ENCODE results near the gene PRDM5.
A peak's percentile ranks its signal among the peaks of the same experiment; 100 is the strongest.

PRDM5 gene

DNA sequence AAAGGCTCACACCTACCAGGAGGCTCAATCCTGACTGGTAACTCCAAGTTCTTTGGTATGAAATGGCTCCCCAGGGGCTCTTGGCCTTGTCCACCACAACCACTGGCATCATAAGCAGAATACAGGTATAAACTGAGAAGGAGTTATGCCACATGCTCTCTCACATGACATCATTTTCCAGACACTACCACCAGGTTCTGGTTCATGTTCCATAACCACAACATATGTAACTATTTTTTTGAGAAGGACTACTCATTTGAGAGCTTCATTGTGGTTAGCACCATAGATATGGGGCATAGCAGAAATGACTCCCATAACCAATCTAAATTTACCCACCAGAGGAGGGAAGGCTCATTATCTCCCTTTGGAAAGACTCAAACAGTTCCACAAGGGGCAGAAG lies 19.6 kb downstream of the PRDM5 start:
- no peak for DNase-seq

DNA sequence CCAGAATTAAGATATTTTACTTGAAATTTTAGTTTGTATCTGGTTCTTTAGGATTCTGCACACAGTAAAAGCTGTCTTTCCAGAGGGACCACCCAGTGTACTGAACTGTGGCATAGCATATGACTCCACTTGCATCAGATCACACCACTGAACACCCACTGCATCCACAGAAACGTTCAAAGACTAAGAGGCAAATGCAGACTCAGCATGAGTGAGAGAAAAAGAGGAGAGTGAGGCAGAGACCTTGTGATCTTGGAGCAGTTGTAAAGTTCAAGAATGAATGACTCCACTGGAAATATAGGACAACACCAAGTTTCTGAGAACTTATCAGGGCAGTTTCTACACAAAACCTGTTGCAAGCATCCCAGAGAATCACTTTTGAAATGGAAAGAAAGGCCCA lies 20.8 kb downstream of the PRDM5 start:
- DNase-seq = no peak

DNA sequence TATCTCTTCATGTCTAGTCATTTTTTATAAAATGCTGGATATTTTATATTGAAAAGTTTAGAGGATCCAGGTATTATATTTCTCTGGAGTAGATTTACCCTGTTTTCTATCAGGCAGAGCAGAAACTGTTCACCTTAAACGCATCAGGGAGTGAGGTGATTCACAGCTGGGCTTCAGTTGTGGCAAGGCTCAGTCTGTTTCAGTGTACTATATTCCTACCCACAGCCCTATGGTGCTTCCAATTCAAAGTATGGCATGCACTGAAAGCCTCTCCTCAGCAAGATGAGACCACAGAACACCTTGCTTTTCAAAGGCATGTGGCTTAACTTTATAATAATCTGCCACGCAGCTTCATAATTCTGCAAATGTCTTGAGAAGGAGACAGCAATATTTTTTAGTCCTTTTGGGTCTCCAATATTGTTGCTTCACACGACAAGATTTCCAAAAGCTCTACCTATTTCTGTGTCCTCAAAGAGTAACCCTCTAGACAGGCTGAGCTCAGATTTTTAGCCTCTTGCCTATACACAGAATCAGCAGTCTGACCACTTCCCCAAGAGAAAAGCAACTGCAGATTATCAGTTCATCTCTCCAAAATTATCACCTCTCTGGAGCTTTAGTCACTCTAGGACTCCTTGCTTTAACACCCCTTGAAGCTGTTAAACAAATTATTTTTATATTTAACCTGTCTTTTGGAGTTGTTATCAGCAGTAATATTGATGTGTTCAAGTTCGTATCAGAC lies 24.4 kb downstream of the PRDM5 start:
- no peak for DNase-seq

DNA sequence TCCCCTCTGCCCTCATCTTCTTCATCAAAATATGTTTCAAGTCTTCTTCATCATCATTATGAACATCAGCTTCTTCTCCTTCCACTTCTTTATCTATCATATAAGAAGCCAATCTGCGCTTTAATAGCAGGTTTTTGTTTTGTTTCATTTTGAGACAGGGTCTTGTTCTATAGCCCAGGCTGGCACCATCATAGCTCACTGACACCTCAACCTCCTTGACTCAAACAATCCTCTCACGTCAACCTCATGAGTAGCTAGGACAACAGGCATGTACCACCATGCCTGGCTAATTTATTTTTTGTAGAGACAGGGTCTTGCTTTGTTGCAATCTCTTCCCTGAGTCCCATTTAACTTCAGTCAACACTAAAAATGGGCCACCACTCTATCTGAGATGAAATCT lies 27.0 kb downstream of the PRDM5 start:
- DNase-seq = no peak

DNA sequence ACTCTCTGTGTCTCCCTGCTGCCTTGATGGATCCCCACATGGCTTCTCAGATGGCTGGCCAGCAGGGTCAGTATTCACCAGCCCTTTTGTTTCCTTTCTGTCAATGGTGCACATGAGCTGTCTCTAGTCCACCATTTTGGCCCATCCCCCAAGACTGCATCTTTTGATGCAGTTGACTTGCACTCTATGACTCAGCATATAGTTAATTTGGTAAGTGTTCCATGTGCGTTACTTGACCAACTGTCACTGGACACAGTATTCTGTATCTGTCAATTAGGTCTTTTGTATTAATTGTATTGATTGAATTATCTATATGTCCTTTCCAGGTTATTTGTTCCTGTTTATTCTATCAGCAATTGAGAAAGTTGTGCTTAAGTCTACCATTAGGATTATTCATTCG lies 29.2 kb downstream of the PRDM5 start:
- DNase-seq = no peak

DNA sequence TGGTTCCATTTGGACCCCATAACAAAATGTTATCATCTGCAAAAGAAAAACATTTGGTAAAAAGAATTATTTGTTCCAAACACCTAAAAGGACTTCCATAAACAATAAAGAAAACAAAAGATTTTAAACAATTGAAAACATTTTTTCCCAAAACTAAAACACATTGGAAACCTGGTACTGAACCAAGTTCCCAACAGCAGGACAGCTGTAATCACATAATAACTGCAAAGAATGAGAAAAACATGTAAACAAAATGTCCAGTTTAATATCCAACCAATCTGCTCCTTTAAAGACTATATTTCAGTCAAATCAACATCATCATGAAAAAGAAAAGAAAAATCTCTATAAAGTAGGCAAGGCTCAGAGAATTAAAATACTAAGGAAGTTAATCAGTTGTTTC lies 36.3 kb downstream of the PRDM5 start:
- no peak for DNase-seq

DNA sequence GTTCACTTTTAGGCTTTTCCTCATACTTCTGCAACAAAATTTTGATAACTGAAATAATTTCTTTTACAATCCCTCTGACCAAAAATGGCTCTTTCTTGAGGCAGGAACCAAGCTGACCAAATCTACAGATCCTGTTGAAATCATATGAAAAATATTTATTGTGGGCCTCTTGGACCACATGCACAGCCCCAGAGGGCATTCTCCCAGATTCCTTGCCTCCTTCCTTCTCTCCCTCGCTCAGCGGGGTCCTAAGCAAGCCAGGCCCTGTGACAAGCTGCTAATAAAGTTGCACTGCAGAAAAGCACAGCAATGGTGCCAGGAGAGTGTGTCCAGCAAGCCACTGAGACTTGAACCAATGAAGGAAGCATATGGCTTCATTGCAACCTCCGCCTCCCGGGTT lies 40.7 kb downstream of the PRDM5 start:
- DNase-seq = no peak

DNA sequence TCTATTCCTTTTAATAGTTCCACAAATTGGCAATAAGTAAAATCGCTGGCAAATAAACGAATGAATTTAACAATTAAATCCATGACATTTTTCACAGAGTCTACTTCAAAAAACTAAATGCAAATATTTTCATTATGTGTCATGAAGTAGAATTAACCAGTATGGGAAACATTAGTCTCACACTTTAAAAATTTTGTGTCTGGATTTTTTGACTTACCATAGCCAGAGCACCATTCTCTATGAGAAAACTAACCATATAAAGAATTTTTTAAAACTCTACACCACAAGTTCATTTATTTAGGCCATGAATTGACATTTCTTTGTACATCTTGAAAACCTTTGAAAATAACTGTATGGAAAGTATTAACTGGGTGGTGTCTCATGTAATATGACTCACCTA lies 41.2 kb downstream of the PRDM5 start:
- DNase-seq = no peak

DNA sequence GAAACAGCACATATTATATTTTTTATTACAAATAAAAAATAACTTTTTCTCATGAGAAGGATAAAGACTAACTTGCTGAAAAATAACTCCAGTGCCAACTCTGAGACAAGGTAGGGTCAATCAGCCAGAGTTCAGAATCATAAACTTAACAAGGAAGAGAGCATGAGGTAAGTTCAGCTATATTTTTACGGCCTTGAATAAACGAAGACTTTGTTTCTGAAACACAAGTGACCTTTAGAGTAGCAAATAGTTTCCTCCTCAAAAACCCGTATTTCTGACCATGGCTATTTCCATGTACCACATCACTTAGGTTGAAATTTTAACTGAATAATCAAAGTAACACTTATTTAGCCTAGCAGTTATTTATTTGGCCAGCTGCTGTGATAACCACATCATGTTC lies 45.5 kb downstream of the PRDM5 start:
- DNase-seq = no peak

DNA sequence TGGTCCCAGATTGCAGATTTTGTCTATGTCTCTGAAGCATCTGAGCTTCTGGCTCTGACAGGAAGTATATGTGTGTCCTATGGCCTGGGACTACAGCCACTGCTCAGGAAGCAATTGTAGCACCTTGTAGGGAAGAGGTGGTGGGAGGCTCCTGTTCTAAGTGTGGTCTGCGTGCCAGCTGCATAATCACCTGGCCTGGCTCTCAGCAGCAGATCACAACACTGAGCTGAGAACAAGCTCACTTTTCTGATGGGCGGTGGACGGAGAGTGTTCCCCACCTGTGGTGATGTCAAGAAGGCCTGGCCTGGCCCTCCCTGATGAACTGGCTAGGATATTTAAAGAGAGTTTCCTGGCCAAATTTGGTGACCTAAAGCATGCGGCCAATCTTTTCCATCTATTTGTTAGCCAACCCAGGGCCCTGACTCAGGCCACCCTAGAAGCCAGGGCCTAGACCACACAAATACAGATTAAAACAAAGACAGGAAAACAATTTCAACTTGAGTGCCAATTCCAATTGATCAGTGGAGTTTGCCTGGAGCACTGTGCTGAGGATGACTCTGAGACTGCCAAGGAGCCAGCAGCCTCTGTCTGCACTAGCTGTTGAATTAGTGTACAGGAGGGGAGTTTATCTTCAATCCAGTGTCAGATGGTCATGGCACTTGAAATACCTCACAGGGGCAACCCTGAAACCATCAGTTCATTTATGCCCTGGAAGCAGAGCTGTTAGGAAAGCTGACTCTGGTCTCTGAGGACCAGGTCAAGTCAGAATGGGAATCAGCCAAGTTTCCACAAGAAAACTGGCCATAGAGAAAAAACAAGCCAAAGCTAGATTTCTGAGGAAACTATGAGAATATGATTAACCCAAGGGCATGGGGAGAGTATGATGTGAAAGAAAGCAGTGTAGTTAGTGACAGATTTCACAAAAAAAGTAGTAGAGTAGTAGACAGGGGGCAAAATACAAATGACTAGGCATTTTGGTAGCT lies 47.4 kb downstream of the PRDM5 start:
- DNase-seq = no peak

DNA sequence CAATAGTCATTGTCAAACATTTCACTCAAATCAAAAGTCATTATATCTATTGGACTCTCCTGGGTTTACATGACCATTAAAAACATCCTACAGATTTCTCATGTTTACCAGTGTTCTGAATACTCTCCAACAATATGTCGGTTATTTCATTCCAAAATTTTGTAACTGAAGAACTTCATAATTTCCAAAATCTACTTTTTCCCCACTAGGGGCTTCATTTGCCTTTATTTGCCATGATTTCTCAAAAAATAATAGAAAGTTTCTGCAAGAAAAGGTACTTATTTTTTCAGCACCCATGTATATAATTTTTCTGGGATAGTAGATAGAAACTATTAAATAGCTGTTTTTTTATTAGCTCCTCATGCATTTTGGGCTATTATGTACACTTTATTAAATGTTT lies 49.0 kb downstream of the PRDM5 start:
- DNase-seq = no peak

DNA sequence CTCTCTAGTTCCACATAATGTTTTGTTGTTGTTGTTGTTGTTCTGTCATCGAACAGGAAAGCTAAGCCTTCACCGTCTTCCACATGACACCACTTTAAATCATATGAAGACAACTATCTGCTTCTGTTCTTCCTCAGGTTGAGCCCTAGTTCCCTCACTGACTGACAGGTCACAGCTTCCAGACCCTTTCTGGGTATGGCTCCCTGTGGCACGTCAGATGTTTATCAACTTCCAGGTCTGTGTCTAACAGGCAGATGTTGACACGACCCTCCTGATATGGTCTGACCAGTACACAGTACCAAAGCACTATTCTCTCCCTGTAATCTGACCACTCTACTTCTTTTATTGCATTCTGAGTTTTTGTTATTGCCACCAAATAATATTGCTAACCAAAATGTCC lies 51.4 kb downstream of the PRDM5 start:
- DNase-seq = no peak

DNA sequence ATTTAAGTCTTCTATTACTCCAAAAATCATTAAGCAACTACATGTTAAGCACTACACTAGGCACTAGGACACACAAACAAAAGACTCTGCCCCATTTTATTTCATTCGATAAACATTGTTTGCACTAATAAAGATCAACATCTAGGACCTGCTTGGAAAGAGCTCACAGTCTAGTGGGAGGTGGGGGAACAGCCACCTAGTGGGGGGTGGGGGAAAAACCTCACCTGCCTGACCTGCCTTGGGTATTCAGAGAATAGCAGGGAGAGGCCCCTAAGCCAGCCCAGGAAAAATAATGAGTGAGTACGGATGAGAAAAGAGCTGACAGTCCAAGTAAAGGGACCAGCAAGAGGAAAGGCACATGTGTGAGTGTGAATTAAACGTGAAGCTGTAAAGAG lies 52.2 kb downstream of the PRDM5 start:
- DNase-seq = peak; percentile 40

DNA sequence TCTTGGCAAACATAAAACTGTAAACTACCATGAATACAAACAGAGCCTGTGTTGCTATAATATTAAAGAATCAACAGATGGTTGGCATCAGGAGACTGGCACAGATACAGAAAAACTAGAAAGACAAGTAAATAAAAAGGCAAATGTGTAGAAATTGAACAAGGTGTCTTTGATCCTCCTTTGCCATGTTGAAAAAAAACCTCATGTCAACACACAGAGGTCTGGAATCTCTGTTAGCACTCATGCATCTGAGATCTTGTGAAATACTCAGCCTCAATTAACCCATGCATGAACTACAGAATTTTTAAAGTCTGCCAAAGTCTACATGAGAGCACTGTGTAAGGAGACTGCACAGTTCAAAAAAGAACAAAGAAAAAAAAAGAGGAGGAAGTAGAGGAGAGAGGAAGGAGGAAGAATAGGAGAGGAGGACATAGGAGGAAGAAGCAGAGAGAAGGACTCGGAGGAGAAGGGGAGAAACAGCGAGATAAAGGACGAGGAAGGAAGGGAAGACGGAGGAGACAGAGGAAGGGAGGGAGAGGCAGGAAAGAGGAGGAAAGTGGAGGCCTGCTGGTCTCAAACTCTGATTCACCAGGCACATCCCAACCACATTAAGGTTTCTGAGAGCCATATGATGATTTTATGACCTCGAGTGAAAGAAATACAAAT lies 52.8 kb downstream of the PRDM5 start:
- no peak for DNase-seq

DNA sequence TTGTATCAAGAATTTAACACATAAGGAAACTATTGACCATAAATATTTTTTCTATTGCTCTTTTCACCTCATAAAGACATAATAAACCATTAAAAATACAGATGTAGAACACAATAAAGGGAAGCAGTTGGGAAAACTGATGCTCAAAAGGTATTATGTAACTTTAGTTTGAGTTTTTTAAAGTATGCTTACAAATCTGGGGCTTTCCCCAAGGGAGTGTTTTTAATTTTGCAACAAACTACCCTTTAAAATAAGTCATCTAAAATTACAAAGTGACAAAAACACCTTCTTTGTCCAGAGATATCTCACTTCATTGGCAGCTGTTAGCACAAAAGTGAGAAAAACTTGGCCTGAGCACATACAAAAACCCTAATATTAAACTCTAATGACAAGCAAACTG lies 55.0 kb downstream of the PRDM5 start:
- DNase-seq = no peak

DNA sequence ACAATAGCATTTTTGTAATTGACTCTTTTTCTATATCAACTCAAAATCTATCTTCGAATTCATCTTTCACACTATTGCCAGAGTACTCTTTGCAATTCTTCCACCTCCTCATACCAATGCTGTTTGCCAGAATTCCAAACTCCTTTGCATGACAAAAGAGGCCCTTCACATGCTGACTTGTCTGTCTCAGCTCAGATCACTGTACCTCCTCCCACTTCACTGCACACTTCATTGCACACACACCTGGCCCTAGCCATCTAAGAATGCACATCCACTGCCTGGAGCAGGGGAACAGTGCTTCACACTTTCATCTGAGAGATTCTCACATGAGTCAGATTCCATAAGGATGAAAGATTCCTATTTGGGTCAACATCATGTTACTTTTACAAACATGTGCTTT lies 56.5 kb downstream of the PRDM5 start:
- DNase-seq = peak; percentile 14

DNA sequence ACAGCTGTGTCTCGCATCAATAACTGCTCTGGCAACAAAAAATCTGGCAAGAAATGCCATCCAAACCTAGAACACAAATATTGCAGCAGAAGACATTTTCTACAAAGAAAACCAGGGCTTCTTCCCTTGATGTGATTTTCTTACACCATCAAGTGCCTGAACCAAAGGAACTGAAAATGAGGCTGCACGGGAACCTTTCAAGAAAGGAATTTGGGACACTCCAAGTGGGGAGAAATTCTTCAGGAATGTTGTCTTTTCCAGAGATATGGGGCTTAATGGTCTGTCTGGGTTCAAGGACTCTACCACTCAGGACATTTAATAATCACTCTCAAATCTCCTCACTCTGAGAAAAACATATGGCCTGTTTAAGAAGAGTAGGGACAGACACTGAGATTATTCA lies 57.6 kb downstream of the PRDM5 start:
- DNase-seq = no peak

DNA sequence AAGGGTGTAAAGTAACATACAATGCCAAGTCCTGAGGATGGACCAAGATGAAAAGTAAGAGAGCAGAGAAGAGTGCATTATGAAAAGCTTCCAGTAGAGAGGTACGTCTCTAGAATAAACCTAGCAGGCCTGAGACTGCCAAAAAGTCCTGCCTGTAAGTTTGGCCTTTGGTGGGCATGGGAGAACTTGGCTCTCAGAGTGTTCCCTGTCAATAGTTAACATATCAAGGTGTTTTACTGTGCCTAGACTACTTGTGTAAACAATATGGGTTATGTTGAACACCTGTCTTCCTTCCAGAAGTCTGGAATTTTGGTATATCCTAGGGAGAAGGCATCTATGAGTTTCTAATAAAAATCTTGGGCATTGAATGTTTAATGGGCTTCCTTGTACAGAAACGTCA lies 60.1 kb downstream of the PRDM5 start:
- no peak for DNase-seq

DNA sequence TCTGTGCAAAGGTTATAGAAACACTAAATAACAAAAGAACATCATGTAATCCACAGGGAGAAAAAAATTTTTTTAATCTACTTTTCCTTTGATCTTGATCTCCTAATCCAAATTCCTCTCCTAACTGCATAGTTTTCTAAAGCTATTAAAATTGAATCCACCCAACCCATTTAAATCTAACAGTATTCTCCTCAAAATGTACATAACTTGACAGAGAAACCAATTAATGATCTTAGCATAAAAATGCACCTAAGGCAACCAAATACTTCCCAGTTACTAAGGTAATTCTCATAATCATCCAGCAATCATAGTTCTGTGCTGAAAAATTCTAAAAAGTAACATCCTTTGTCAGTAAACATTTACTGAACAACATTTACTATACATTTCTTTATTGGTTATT lies 60.7 kb downstream of the PRDM5 start:
- DNase-seq = no peak

DNA sequence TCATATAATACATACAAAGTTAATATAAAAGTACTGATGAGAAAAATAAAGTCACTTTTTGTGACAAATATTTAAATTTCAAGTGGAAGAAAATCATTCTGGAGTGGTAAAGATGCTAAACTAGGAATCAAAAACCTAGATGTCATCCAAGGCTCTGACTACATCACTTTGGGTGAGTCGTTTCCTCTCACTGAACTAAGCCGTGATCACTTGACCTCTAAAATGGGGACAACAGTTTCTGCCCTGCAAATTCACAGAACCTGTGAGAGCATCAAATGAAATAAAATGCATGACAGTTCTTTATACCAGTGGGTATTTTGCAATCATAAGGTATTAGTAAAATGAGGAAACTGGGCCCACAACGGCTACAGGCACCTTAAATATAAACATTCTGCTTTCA lies 63.8 kb downstream of the PRDM5 start:
- no peak for DNase-seq

DNA sequence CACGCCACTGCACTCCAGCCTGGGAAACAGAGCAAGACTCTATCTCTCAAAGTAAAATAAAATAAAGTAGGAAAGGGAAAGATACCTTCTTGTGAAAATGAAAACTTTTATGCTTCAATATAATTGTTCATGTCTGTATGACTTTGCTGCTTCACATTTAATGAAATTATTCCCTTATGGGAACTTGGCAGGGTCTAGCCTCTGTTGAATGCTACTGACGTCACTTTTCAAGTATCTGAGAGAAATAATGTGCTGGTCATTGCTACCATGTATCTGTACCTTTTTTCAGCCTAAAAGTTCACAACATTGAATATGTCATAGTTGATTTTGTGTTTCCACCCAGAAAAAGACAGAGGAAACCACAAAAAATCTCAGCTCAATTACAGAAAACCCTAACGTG lies 65.2 kb downstream of the PRDM5 start:
- no peak for DNase-seq

DNA sequence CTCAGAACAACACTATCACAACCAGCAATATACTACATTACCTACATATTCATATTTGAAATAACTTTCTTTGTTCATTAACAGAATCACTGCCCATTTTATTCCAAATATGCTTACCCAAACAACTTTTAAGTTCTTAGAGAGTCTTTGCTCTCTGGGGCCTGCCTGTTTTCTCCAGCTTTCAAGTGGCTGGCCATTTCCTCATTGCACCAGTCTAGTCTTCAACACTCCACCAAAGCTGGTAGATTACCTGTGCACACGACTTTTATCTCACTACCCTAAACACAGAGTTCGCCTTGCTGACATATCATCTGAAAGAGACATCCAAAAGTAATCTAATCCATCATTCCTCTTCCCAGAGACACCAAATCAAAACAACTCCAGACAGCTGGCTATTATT lies 66.2 kb downstream of the PRDM5 start:
- no peak for DNase-seq

DNA sequence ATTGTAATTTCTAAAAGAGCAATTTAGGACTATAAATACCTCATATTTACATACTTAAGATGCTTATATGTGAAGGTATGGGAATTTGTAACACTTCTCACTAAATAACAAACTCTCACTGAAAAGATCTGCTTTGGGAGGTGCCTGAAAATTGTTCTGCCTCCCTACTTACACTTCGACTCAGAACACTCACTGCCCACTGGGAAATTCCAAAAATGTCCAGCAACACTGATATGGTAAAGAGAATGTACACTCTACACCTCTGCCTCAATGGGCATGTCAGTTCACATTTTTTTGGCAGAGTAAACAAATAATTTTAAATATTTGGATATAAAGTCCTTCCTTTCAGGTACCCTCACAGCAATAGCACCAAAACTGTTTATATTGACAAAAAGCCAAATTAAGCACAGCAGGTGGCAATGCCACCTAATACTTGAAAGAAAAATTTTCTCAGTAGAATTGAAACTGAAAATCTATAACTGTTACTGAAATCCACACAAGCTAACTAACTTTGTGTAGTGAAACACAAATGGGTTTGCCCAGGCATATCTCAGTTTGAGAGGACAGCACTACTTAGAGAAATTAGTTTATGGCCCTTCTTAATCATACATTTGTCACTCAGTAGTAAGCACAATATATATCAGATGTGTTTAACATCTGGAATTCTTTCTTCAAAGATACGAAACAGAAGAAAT lies 67.1 kb downstream of the PRDM5 start:
- no peak for DNase-seq

All from DMS153 (cell line).